Endothelial cell (in vitro differentiated cells): ENCODE measurements around the gene SPIRE1. TPM values are rescaled to one million over a fixed set of nuclear protein-coding genes. Genes with fewer than 3 reads are reported as not detected.

Source experiments
- DNase-seq: peaks from one replicate; pipeline ENCODE4 v3.0.0; 2021; ENCODE audit warnings: low spot score
- H3K27ac Mint-ChIP-seq: one replicate; pipeline ENCODE4 v1.8.0; 2021; ENCODE audit warnings: mixed read lengths, inconsistent platforms; ENCODE audit not compliant: unreplicated experiment
- H3K27me3 Mint-ChIP-seq: one replicate; pipeline ENCODE4 v1.8.0; 2021; ENCODE audit warnings: mild to moderate bottlenecking, moderate library complexity, mixed read lengths, inconsistent platforms; ENCODE audit not compliant: unreplicated experiment
- H3K36me3 Mint-ChIP-seq: one replicate; pipeline ENCODE4 v1.8.0; 2021; ENCODE audit warnings: mild to moderate bottlenecking, low read depth, mixed read lengths, inconsistent platforms; ENCODE audit not compliant: unreplicated experiment
- H3K4me1 Mint-ChIP-seq: one replicate; pipeline ENCODE4 v1.8.0; 2021; ENCODE audit warnings: mild to moderate bottlenecking, mixed read lengths, inconsistent platforms; ENCODE audit not compliant: unreplicated experiment
- H3K4me3 Mint-ChIP-seq: one replicate; pipeline ENCODE4 v1.8.0; 2021; ENCODE audit warnings: mild to moderate bottlenecking, mixed read lengths, inconsistent platforms; ENCODE audit not compliant: unreplicated experiment
- H3K9me3 Mint-ChIP-seq: one replicate; pipeline ENCODE4 v1.8.0; 2021; ENCODE audit warnings: mixed read lengths, inconsistent platforms; ENCODE audit not compliant: unreplicated experiment
- total RNA-seq: library from RNA; stranded (reverse); fragmentation: NEBNext Ultra II Directional; extraction: Animal tissue kit (Norgen Biotek cat#: 25700); gene quantifications from one replicate; pipeline ENCODE4 v1.2.1, GENCODE V29; 2021; ENCODE audit not compliant: unreplicated experiment
- TF ChIP-seq, protein P1 (sequence below): fragments of 200-600 bp; sonication (generic); IDR thresholded peaks from one replicate; pipeline ENCODE4 v1.5.0; 2021; ENCODE audit warnings: antibody characterized with exemption; ENCODE audit not compliant: unreplicated experiment

The SPIRE1 gene
- total RNA-seq, 1 donor from 2014 or later = 31.3 TPM

DNA sequence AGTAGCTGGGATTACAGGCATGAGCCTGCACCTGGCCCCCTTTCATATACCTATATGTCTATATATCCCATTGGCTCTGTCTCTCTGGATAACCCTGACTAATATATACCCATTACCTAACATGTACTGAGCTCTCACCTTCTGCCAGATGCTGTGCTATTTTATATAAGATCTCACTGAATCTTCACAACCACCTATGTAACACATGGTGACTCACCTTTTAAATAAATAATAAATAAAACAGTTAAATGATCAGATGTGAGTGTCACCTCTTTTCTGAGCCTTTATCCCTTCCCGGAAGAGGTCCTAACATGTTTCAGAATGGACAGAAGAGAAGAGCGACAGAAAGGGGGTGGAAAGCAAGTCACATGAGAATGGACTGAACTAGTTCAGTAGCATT is 123.1 kb downstream of the SPIRE1 start:
- H3K27ac Mint-ChIP-seq = no peak overlapping the region
- H3K4me3 Mint-ChIP-seq = no peak overlapping the region
- H3K36me3 Mint-ChIP-seq = no peaks in the 10 kb centered on the region
- no peak for DNase-seq
- no peaks in the 10 kb centered on the region for H3K9me3 Mint-ChIP-seq
- H3K27me3 Mint-ChIP-seq = no peaks in the 10 kb centered on the region
- H3K4me1 Mint-ChIP-seq = no peaks in the 10 kb centered on the region
- TF ChIP-seq, protein P1, sequence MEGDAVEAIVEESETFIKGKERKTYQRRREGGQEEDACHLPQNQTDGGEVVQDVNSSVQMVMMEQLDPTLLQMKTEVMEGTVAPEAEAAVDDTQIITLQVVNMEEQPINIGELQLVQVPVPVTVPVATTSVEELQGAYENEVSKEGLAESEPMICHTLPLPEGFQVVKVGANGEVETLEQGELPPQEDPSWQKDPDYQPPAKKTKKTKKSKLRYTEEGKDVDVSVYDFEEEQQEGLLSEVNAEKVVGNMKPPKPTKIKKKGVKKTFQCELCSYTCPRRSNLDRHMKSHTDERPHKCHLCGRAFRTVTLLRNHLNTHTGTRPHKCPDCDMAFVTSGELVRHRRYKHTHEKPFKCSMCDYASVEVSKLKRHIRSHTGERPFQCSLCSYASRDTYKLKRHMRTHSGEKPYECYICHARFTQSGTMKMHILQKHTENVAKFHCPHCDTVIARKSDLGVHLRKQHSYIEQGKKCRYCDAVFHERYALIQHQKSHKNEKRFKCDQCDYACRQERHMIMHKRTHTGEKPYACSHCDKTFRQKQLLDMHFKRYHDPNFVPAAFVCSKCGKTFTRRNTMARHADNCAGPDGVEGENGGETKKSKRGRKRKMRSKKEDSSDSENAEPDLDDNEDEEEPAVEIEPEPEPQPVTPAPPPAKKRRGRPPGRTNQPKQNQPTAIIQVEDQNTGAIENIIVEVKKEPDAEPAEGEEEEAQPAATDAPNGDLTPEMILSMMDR = no peak

DNA sequence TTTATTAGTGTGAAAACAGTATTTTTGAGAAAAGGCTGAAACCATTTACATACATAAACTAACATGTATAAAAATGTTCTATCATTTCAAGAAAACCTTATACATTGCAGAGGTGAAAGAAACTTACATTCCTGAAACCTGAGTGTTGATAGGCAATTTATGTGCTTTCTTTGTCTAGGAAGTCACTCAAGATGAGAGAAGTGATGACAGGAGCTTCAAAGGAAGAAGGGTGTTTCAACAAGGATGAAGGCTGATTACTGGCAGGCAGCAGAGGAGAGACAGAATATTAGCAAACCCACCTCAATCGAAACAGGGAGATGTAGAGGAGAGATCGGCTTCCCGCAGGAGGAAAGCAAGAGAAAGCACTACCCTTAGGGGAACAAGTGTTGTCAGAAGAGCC is 125.2 kb downstream of the SPIRE1 start:
- no peaks in the 10 kb centered on the region for H3K36me3 Mint-ChIP-seq
- no peaks in the 10 kb centered on the region for H3K9me3 Mint-ChIP-seq
- no peak overlapping the region for H3K4me3 Mint-ChIP-seq
- TF ChIP-seq, protein P1 = no peak
- peaks cover 2% of the 10 kb centered on the region for H3K27me3 Mint-ChIP-seq
- no peaks in the 10 kb centered on the region for H3K4me1 Mint-ChIP-seq
- DNase-seq = no peak
- no peak overlapping the region for H3K27ac Mint-ChIP-seq

DNA sequence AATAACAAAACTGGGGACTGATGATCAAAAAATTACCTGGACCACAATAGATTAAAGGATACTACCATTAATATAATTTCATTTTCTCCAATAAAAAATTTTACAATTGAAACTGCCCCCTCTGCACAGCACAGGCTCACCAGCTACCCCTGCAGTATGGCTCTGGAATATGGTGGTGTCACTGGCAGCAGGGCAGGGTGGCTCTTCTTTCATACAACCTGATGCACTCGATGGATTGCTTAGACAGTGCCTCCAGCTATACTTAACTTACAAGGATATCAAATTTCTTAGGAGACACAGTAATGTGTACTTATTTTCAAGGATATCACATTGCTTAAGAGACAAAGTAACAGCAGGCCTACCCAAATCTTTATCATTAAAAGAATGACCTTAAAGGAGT is 126.2 kb downstream of the SPIRE1 start:
- Mint-ChIP-seq H3K4me3 (no peak overlapping the region), H3K9me3 (no peaks in the 10 kb centered on the region), H3K36me3 (peaks cover 4% of the 10 kb centered on the region), H3K27me3 (peaks cover 2% of the 10 kb centered on the region), H3K4me1 (no peaks in the 10 kb centered on the region), H3K27ac (no peak overlapping the region)
- TF ChIP-seq, protein P1 = no peak
- no peak for DNase-seq

DNA sequence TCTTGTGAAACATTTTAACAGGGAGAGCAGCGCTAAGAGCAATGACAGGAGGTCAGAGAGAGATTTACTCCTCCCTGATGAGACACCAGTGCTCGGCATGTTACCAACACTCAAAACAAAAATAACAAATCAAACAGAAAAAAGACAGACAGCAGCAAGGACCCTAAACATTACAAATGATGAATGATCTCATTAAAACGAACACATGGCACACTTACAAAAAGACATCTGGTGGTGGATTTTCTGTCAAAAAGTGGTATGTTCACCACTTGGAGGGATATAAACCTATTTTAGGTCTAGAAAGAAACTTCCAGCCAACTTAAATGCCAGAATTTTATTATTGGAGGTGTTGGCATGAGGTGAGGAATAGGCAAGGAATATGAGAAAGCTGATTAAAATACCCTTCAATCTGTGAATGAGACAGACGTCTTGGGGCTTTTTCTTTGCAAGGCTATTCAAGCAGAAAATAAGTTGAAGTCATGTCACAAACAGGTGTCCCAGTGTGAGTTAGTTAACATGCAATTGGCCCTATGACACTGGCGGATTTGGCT is 137.4 kb downstream of the SPIRE1 start:
- no peak for DNase-seq
- H3K27me3 Mint-ChIP-seq = peaks cover 1% of the 10 kb centered on the region
- no peak overlapping the region for H3K4me3 Mint-ChIP-seq
- no peaks in the 10 kb centered on the region for H3K9me3 Mint-ChIP-seq
- no peak overlapping the region for H3K27ac Mint-ChIP-seq
- H3K4me1 Mint-ChIP-seq = peaks cover 14% of the 10 kb centered on the region
- TF ChIP-seq, protein P1 = no peak
- H3K36me3 Mint-ChIP-seq = peaks cover 3% of the 10 kb centered on the region

DNA sequence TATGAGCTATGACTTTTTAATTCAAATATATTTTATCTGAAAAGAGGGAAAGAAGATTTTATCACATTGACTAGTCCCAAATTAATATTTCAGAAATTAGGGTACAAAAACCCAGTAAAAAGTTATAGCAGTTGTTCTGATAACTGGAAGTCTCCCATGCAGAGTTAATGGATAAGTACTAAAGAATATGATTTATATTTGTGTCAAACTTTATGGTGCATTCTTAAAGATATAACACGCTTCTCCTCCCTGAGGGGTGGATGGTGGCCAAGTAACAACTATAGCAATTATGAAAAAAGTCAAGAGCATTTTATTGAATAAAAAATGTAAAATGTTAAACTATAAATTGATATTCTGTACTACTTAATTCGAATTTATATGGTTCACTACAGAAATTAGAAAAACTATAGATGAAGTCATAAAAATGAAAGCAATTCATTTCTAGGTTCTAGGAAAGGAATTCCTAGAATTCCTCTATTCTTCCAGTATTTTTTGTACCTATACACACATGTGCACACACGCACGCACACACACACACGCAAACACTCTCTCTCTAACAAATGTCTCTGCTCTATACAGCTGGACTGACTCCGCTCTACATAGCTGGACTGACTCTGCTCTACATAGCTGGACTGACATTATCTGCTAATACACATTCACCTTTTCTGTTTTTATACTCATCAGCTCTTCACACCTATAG is 138.9 kb downstream of the SPIRE1 start:
- Mint-ChIP-seq H3K4me3 (no peak overlapping the region), H3K27ac (no peak overlapping the region), H3K27me3 (peaks cover 1% of the 10 kb centered on the region), H3K4me1 (peaks cover 17% of the 10 kb centered on the region), H3K36me3 (peaks cover 3% of the 10 kb centered on the region), H3K9me3 (no peaks in the 10 kb centered on the region)
- TF ChIP-seq, protein P1 = no peak
- DNase-seq = no peak
